H9 (cell line): ENCODE results near the gene GRIN2A. TPM values are rescaled to one million over a fixed set of nuclear protein-coding genes. Genes with fewer than 3 reads are reported as not detected.

ENCODE experiments used
- DNase-seq: peaks from one replicate; pipeline ENCODE4 v3.0.0-alpha.2; 2017
- H2AFZ ChIP-seq: one replicate; pipeline ENCODE4 v1.6.1; 2013; ENCODE audit warnings: mild to moderate bottlenecking, low read length, control low read depth, moderate library complexity
- H2AK5ac ChIP-seq: 2 replicates; pipeline ENCODE4 v1.6.1; 2013; ENCODE audit warnings: low read length, control low read depth, mixed read lengths; ENCODE audit not compliant: insufficient read length
- H2BK120ac ChIP-seq: one replicate; pipeline ENCODE4 v1.6.1; 2013; ENCODE audit warnings: low read depth, mild to moderate bottlenecking, low read length, control low read depth, inconsistent platforms; ENCODE audit not compliant: poor library complexity, severe bottlenecking
- H2BK12ac ChIP-seq: 2 replicates; pipeline ENCODE4 v1.6.1; 2013; ENCODE audit warnings: low read length, control low read depth, mixed read lengths, low read depth; ENCODE audit not compliant: insufficient read length
- H2BK15ac ChIP-seq: 2 replicates; pipeline ENCODE4 v1.6.1; 2013; ENCODE audit warnings: low read depth, low read length, control low read depth
- H2BK20ac ChIP-seq: one replicate; pipeline ENCODE4 v1.6.1; 2013; ENCODE audit warnings: low read depth, mild to moderate bottlenecking, low read length, control low read depth, inconsistent platforms; ENCODE audit not compliant: poor library complexity, severe bottlenecking
- H2BK5ac ChIP-seq: 2 replicates; pipeline ENCODE4 v1.6.1; 2013; ENCODE audit warnings: low read length, control low read depth, mixed read lengths; ENCODE audit not compliant: insufficient read length
- H3K14ac ChIP-seq: 2 replicates; pipeline ENCODE4 v1.6.1; 2013; ENCODE audit warnings: low read length, control low read depth; ENCODE audit not compliant: insufficient read depth
- H3K18ac ChIP-seq: 2 replicates; pipeline ENCODE4 v1.6.1; 2013; ENCODE audit warnings: low read depth, mild to moderate bottlenecking, mixed read lengths, low read length, control low read depth; ENCODE audit not compliant: insufficient read length
- H3K23ac ChIP-seq: 2 replicates; pipeline ENCODE4 v1.6.1; 2013; ENCODE audit warnings: low read length, control low read depth, mixed read lengths, low read depth; ENCODE audit not compliant: insufficient read length
- H3K23me2 ChIP-seq: 2 replicates; pipeline ENCODE4 v1.6.1; 2013; ENCODE audit warnings: low read depth, mild to moderate bottlenecking, mixed read lengths, low read length, control low read depth; ENCODE audit not compliant: insufficient read length, poor library complexity, severe bottlenecking
- H3K27ac ChIP-seq: 2 replicates; pipeline ENCODE4 v1.5.1; 2013; ENCODE audit warnings: low read length, control low read depth, mixed read lengths, low read depth; ENCODE audit not compliant: insufficient read length
- H3K27me3 ChIP-seq: 2 replicates; pipeline ENCODE4 v1.6.1; 2013; ENCODE audit warnings: low read length, control low read depth, inconsistent platforms; ENCODE audit not compliant: insufficient read depth
- H3K4ac ChIP-seq: 2 replicates; pipeline ENCODE4 v1.6.1; 2013; ENCODE audit warnings: low read depth, mild to moderate bottlenecking, control low read depth, inconsistent platforms, low read length, moderate library complexity
- H3K4me1 ChIP-seq: 2 replicates; pipeline ENCODE4 v1.6.1; 2013; ENCODE audit warnings: low read length, control low read depth, inconsistent platforms; ENCODE audit not compliant: insufficient read depth
- H3K4me2 ChIP-seq: 2 replicates; pipeline ENCODE4 v1.6.1; 2013; ENCODE audit warnings: low read length, control low read depth, mixed read lengths; ENCODE audit not compliant: insufficient read length, insufficient read depth
- H3K56ac ChIP-seq: 2 replicates; pipeline ENCODE4 v1.6.1; 2013; ENCODE audit warnings: low read depth, mild to moderate bottlenecking, mixed read lengths, low read length, control low read depth; ENCODE audit not compliant: insufficient read length
- H3K79me1 ChIP-seq: 2 replicates; pipeline ENCODE4 v1.6.1; 2013; ENCODE audit warnings: low read depth, mild to moderate bottlenecking, moderate library complexity, low read length, control low read depth, inconsistent platforms; ENCODE audit not compliant: insufficient read depth, poor library complexity, severe bottlenecking
- H3K79me2 ChIP-seq: 2 replicates; pipeline ENCODE4 v1.6.1; 2013; ENCODE audit warnings: low read length, control low read depth, inconsistent platforms; ENCODE audit not compliant: insufficient read depth
- H3K9ac ChIP-seq: 2 replicates; pipeline ENCODE4 v1.6.1; 2013; ENCODE audit warnings: low read length, control low read depth, mixed read lengths; ENCODE audit not compliant: insufficient read length; ENCODE audit errors: extremely low read depth
- H3K9me3 ChIP-seq: one replicate; pipeline ENCODE4 v1.6.1; 2013; ENCODE audit warnings: low read depth, low read length, inconsistent platforms; ENCODE audit not compliant: control insufficient read depth
- H3T11ph ChIP-seq: one replicate; pipeline ENCODE4 v1.6.1; 2013; ENCODE audit warnings: mild to moderate bottlenecking, low read length, control low read depth, inconsistent platforms
- H4K20me1 ChIP-seq: one replicate; pipeline ENCODE4 v1.6.1; 2013; ENCODE audit not compliant: control insufficient read depth, insufficient read length, insufficient read depth
- H4K5ac ChIP-seq: 2 replicates; pipeline ENCODE4 v1.6.1; 2013; ENCODE audit warnings: low read depth, mild to moderate bottlenecking, mixed read lengths, low read length, control low read depth; ENCODE audit not compliant: insufficient read length
- H4K8ac ChIP-seq: replicated peaks from 2 replicates; pipeline ENCODE4 v1.6.1; 2013; ENCODE audit warnings: low read length, control low read depth, mixed read lengths, low read depth; ENCODE audit not compliant: insufficient read length
- H4K91ac ChIP-seq: 2 replicates; pipeline ENCODE4 v1.6.1; 2013; ENCODE audit warnings: low read depth, mild to moderate bottlenecking, moderate library complexity, mixed read lengths, low read length, control low read depth; ENCODE audit not compliant: insufficient read length
- H3K27ac Mint-ChIP-seq, 3 experiments: 2 replicates in 2 of 3; 3 replicates in 1 of 3; pipeline ENCODE4 v1.8.0; 2020 to 2021; ENCODE audit warnings: mixed read lengths in 3 of 3, mild to moderate bottlenecking in 1 of 3, moderate library complexity in 1 of 3
- H3K27me3 Mint-ChIP-seq: 2 replicates; pipeline ENCODE4 v1.8.0; 2021; ENCODE audit warnings: low read depth, mild to moderate bottlenecking, moderate library complexity, mixed read lengths
- H3K36me3 Mint-ChIP-seq, 3 experiments: 2 replicates in 2 of 3; 3 replicates in 1 of 3; pipeline ENCODE4 v1.8.0; 2020 to 2021; ENCODE audit warnings: low read depth in 3 of 3, mixed read lengths in 3 of 3; ENCODE audit not compliant: insufficient read depth in 1 of 3
- H3K4me1 Mint-ChIP-seq, 2 experiments: 2 replicates each; pipeline ENCODE4 v1.8.0; 2020; ENCODE audit warnings: mixed read lengths in 2 of 2
- H3K4me3 Mint-ChIP-seq, 2 experiments: 2 replicates in 1 of 2; 3 replicates in 1 of 2; pipeline ENCODE4 v1.8.0; 2020 to 2021; ENCODE audit warnings: mild to moderate bottlenecking in 2 of 2, mixed read lengths in 2 of 2, moderate library complexity in 1 of 2
- H3K9me3 Mint-ChIP-seq, 2 experiments: 2 replicates in 1 of 2; 3 replicates in 1 of 2; pipeline ENCODE4 v1.8.0; 2020; ENCODE audit warnings: mild to moderate bottlenecking in 2 of 2, mixed read lengths in 2 of 2, moderate library complexity in 1 of 2
- CTCF ChIP-seq: fragments of 200-600 bp; sonication (generic); conservative IDR thresholded peaks from 3 replicates; pipeline ENCODE4 v1.8.0; 2021; ENCODE audit warnings: antibody characterized with exemption, mild to moderate bottlenecking
- WGBS: extraction: QIAGEN DNeasy Blood & Tissue Kit; methylation state at CpG from one replicate; pipeline ENCODE4 v1.1.7; 2013; ENCODE audit warnings: missing lambda C conversion rate, low lambda C conversion rate, mixed read lengths; ENCODE audit not compliant: insufficient read length; ENCODE audit errors: extremely low coverage; 5-methylcytosine and 5-hydroxymethylcytosine counted together
- total RNA-seq: library from RNA; stranded (reverse); gene quantifications from 2 replicates; pipeline ENCODE4 v1.2.1, GENCODE V29; 2021

Gene GRIN2A
- total RNA-seq, 1 experiment from 2014 or later = 1.5 TPM

DNA sequence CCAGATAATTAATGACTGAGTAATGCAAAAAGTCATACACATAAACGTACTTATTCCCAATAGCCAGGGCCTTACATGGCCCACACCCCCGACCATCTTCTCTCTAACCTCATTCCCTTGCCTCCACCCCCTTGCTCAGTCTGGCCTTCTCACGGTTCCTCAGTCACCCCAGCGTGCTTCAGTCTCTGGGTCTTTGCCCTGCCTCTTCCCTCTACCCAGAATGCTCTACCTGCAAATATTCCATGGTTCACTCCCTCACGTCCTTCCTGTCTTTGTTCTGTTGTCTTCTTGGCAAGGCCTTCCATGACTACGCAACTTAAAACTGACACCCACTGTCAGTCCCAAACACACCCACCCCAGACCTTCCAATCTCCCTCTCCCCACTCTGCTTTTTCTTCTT lies 468.3 kb downstream of the GRIN2A start:
- H4K5ac ChIP-seq = no peak overlapping the region
- no peak overlapping the region for H3K27ac ChIP-seq
- no peak for DNase-seq
- no peak overlapping the region for H3K14ac ChIP-seq
- Mint-ChIP-seq H3K27me3 (peaks cover 2% of the 10 kb centered on the region; the same call in 1 of the 2 replicates), H3K4me3 (no peak overlapping the region), H3K4me1 (peaks cover 12 to 20% of the 10 kb centered on the region in 2 experiments), H3K9me3 (no peaks in the 10 kb centered on the region), H3K36me3 (no peaks in the 10 kb centered on the region; a peak in 1 of 7 replicates), H3K27ac (no peak overlapping the region)
- no peaks in the 10 kb centered on the region for H3K9me3 ChIP-seq
- H2BK12ac ChIP-seq = no peak overlapping the region
- H2AK5ac ChIP-seq = no peak overlapping the region
- no peak overlapping the region for H3K4me2 ChIP-seq
- H3K9ac ChIP-seq = no peak overlapping the region
- no peaks in the 10 kb centered on the region for H3K79me1 ChIP-seq
- H4K8ac ChIP-seq = no peak overlapping the region
- no peak overlapping the region for H2BK5ac ChIP-seq
- no peaks in the 10 kb centered on the region for H3K23me2 ChIP-seq
- H3K23ac ChIP-seq = no peak overlapping the region
- no peak overlapping the region for H2BK120ac ChIP-seq
- H2BK20ac ChIP-seq = no peak overlapping the region
- H3T11ph ChIP-seq = no peak overlapping the region
- WGBS = no CpG with 5 or more reads among the region's 6 CpGs
- H2AFZ ChIP-seq = no peak overlapping the region
- H3K4ac ChIP-seq = no peak overlapping the region
- peaks cover 3% of the 10 kb centered on the region; the same call in 1 of the 2 replicates for H3K4me1 ChIP-seq
- H3K18ac ChIP-seq = no peak overlapping the region
- no peaks in the 10 kb centered on the region for H3K79me2 ChIP-seq
- TF ChIP-seq CTCF = no peak
- H2BK15ac ChIP-seq = no peak overlapping the region
- H4K20me1 ChIP-seq = no peaks in the 10 kb centered on the region
- no peak overlapping the region for H4K91ac ChIP-seq
- no peaks in the 10 kb centered on the region for H3K27me3 ChIP-seq
- H3K56ac ChIP-seq = no peak overlapping the region
